Measurements from ENCODE around the gene TLL1.
A peak's percentile ranks its signal among the peaks of the same experiment; 100 is the strongest.

The TLL1 gene

DNA sequence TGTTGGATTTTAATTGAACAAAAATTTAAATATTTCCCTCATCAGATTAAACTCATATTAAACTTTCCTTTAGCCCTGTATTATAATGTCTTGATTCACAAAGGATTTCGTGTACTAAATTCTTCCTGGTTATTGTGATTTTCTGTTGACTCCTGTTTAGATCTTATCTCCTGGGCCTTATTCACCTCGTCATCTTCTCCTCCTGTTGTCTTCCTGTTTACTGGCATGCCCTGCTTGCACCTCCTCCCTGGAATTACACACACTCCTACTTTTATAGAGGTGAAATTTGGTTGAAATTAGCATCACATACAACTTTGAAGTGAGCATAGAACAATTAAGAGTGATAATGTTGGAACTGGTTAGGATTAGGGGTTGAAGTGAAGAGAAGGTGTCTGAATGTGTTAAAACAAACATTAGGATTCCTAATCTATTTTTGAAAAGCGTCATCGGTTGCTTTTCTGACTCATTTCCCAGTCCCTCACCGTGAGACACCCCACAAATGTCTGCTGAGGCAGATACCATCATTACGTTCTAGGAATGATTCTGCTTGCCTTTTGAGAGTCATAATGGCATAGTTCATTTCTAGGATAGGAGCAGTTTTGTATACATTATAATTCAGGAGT is 32.5 kb downstream of the TLL1 start:
- no peak for DNase-seq

DNA sequence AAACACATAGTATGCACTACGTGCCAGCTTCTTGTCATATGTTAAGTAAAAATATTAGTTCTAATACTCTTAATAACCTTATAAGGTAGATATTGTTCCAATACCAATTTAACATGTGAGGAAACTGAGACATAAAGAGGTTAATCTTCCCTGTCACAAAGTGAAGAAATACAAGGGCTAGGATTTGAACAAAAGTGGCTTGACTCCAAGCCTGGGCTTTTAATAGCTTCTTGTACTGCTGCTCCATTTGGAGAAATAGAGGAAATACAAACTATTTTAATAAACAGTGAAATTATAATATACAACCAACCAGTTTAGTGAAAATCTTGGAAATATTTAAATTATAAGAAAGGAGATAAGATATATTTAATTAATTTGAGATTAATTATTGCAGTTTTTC is 33.2 kb downstream of the TLL1 start:
- no peak for DNase-seq

GRCh38 chr4:165909947-165910346 is 36.9 kb downstream of the TLL1 start:
- DNase-seq = no peak

DNA sequence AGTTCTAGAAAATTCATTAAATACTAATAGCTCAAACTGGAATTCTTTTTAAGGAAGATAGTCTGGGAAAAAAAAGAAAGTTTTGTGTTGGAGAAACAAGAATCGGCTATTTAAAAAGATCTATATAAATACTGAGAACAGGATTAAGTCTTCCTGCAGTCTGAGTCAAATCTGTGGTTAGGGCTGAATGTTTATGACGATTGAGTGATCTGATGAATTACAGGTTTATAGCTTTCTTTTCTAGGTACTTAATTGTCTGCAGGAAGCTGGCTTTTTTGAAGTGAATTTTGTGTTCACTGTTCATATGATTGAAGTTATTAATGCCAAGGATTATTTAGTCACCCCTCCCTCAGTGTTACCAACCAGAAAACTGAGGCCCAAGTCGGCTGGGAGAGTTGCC is 42.2 kb downstream of the TLL1 start:
- DNase-seq = no peak

- no peak for DNase-seq
Measured at GRCh38 chr4:165921546-165921945, 48.5 kb downstream of the TLL1 start.

GRCh38 chr4:165922747-165923146 is 49.7 kb downstream of the TLL1 start:
- peak; percentile 5 for DNase-seq

- DNase-seq = no peak
Measured at GRCh38 chr4:165926307-165926706, 53.3 kb downstream of the TLL1 start.

DNA sequence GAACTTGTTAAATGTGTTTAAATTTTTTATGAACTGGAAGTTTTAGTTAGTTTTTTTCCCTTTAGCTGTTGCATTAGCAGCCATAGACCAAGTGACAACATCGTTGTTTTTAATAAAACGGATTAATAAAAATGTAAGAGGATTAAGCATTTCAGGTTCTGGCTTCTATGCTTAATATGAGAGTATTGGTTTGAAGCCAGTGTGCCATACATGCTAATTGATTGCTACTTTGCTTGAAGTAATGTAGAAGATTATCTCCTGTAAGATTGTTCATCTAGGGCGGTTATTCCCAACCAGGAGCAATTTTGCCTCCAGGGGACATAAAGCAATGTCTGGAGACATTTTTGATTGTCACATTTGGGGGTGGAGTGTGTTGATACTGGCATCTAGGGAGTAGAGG is 54.3 kb downstream of the TLL1 start:
- DNase-seq = no peak

DNA sequence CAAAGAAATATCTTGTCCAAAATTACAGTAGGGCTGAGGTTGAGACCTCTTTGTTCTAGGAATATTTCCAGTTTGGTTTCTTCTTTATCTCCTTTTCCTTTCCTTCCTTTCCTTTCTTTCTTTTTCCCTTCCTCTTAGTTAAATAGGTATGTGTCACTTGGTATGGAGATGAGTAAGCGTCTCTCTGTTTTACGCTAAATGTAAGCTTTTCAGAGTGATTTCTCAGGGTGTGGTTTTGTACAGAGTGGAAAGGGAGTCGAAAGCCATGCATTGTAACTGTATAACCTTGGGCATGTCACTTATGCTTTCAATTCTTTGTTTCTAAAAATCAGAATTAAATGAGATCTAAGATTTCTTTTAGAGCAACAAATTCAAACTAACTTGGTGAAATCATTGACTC is 54.8 kb downstream of the TLL1 start:
- DNase-seq = no peak

- DNase-seq = no peak
Measured at GRCh38 chr4:165928601-165929000, 55.6 kb downstream of the TLL1 start.

GRCh38 chr4:165929662-165930061 is 56.6 kb downstream of the TLL1 start:
- DNase-seq = no peak

- DNase-seq = no peak
Measured at GRCh38 chr4:165931741-165932140, 58.7 kb downstream of the TLL1 start.

DNA sequence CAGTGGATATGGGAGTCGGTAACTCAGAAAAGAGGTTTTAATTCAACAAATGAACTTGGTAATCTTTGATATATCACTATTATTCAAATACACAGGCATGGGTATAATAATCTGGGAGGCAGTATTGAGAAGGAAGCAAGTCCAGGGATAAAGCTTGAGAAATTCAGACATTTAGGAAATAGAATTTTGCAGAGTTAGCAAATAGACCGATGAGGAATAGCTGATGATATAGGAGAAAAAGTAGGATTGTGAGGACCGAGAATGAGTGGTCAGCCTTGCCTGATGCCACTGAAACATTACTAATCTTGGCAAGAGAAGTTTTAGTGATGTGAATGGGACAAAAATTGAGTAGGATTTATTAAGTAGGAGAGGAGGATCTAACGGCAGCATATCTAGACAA is 71.9 kb downstream of the TLL1 start:
- no peak for DNase-seq

- DNase-seq = no peak
Measured at GRCh38 chr4:165945991-165946390, 73.0 kb downstream of the TLL1 start.

- DNase-seq = no peak
Measured at GRCh38 chr4:165947019-165947418, 74.0 kb downstream of the TLL1 start.

- no peak for DNase-seq
Measured at GRCh38 chr4:165953181-165953580, 80.1 kb downstream of the TLL1 start.

GRCh38 chr4:165963621-165964020 is 90.6 kb downstream of the TLL1 start:
- no peak for DNase-seq

DNA sequence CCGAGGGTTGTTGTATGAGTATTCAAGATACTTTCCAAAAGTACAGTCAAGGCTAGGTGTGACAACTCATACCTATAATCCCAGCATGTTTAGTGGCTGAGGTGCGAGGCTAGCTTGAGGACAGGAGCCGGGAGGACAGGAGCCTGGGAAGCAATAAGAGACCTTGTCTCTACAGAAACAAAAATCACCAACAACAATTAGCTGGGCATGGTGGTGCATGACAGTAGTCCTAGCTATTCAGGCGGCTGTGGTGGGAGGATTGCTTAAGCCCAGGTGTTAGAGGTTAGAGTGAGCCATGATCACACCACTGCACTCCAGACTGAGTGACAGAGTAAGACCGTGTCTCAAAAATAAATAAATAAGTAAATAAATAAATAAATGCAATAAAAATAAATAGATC is 91.6 kb downstream of the TLL1 start:
- no peak for DNase-seq

DNA sequence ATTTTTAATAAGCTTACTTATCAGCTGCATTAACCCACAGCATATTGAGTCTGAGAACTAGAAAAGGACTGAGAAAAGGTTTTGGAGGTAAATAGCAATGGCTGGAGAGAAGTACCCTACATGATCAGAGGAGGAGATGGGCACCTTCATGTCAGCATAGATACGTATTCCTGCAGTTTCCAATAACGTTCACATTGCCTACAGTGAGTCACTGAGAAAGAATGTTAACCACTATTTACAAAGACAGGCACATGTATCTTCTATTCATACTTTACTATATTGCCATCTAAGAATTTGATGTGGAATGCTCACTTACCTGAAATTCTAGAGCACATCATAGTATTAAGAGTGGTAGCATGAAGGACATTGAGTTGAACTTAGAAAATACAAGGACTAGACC is 92.5 kb downstream of the TLL1 start:
- DNase-seq = no peak

GRCh38 chr4:165966833-165967232 is 93.8 kb downstream of the TLL1 start:
- DNase-seq = no peak

- no peak for DNase-seq
Measured at GRCh38 chr4:165967486-165967885, 94.4 kb downstream of the TLL1 start.

DNA sequence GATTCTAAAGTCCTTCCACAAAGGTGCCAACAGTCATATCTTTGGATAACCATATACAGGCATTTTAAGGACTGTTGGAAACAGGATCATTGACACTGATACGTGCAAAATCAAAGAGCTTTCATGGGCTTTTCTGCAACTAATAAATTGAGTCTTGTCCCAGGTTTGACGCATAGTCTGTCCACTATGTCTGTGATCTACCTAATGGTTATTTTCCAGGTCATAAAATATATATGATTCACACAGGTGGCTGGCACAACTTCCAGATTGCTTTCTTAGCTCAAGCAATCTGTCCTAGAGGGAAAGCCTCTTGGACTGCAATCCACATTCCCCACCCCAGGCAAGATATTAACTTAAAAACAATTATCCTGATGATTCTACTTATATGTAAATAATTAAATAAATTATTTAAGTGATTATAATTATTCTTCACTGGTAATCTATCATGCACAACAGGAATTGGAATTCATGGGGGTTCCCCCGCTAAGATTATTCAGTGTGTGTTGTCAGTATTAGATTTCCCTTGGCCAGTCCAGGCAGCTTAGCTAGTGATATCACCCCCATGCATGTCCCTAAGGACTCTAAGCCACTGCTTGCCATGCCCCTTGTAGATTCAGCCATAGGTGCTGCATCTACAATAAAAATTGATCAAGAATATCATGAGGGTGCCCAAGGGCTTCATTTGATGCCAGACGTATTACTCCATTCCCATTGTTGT is 97.8 kb downstream of the TLL1 start:
- DNase-seq = no peak

DNA sequence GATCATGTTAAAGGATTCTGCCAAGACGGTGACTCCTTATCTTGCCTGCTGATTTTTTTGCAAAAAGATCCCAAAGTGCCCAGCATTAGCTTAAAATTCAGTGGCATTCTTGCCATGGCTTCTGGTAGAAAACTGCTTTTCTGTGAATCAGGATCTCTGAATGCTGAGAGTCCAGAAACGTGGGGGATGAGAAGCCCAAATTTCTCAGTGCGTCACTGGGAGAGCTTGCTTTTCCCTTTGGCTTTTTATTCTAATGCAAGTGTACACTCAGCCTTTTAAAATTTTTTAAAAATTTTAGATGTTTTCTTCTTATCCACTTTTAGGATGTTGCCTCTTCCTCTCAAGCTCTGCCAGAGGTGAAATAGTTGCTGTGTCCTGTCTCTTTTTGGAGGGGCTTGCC is 98.4 kb downstream of the TLL1 start:
- no peak for DNase-seq

GRCh38 chr4:165971933-165972332 is 98.9 kb downstream of the TLL1 start:
- no peak for DNase-seq

- no peak for DNase-seq
Measured at GRCh38 chr4:165972747-165973146, 99.7 kb downstream of the TLL1 start.
